ENCODE data around the gene SUMO3.

SUMO3 gene

GRCh38 chr21:44812640-44813039 is 5.2 kb downstream of the SUMO3 start:
- Histone ChIP-seq H3K27ac (ENCODE audit: low read depth, low read length) (no peak overlapping the region), H4K20me1 (ENCODE audit: control insufficient read depth, insufficient read depth, low read depth, low read length) (peaks cover 16% of the 10 kb centered on the region; the same call in 1 of the 2 replicates), H3K9me3 (ENCODE audit: control insufficient read depth, insufficient read depth, low read length) (no peaks in the 10 kb centered on the region), H3K4me3 (ENCODE audit: low read length) (no peak overlapping the region), H3F3A (ENCODE audit: control insufficient read depth, insufficient read depth) (no peaks in the 10 kb centered on the region), H3K9me2 (replicated peaks; ENCODE audit: control insufficient read depth, low read length) (no peaks in the 10 kb centered on the region), H3K4me2 (ENCODE audit: low read length) (no peak overlapping the region), H3K36me3 (ENCODE audit: control insufficient read depth, low read length) (peaks cover 28% of the 10 kb centered on the region), H3K79me2 (ENCODE audit: control insufficient read depth, low read length) (peaks cover 62% of the 10 kb centered on the region), H3K4me1 (ENCODE audit: control insufficient read depth, low read length) (peaks cover 6% of the 10 kb centered on the region; the same call in 1 of the 2 replicates), H3K27me3 (ENCODE audit: control insufficient read depth, low read length) (no peaks in the 10 kb centered on the region)
- TF ChIP-seq CTCF (IDR thresholded peaks at IDR 0.05; ENCODE audit: low read depth, low read length, poor library complexity, severe bottlenecking): no peak
- no peak for TF ChIP-seq EZH2phosphoT487 (IDR thresholded peaks at IDR 0.05; ENCODE audit: borderline replicate concordance, low read length)

GRCh38 chr21:44810779-44811178 is 7.1 kb downstream of the SUMO3 start:
- Histone ChIP-seq H3F3A (ENCODE audit: control insufficient read depth, insufficient read depth) (no peaks in the 10 kb centered on the region), H3K4me1 (ENCODE audit: control insufficient read depth, low read length) (no peaks in the 10 kb centered on the region), H4K20me1 (ENCODE audit: control insufficient read depth, insufficient read depth, low read depth, low read length) (0 out of 2 replicates have a peak, but pooled peaks cover 3% of the 10 kb centered on the region), H3K9me3 (ENCODE audit: control insufficient read depth, insufficient read depth, low read length) (no peaks in the 10 kb centered on the region), H3K27me3 (ENCODE audit: control insufficient read depth, low read length) (no peaks in the 10 kb centered on the region), H3K27ac (ENCODE audit: low read depth, low read length) (no peak overlapping the region), H3K9me2 (replicated peaks; ENCODE audit: control insufficient read depth, low read length) (no peaks in the 10 kb centered on the region), H3K4me2 (ENCODE audit: low read length) (no peak overlapping the region), H3K79me2 (ENCODE audit: control insufficient read depth, low read length) (peaks cover 45% of the 10 kb centered on the region), H3K4me3 (ENCODE audit: low read length) (no peak overlapping the region), H3K36me3 (ENCODE audit: control insufficient read depth, low read length) (peaks cover 40% of the 10 kb centered on the region)
- TF ChIP-seq EZH2phosphoT487 (IDR thresholded peaks at IDR 0.05; ENCODE audit: borderline replicate concordance, low read length): no peak
- TF ChIP-seq CTCF (IDR thresholded peaks at IDR 0.05; ENCODE audit: low read depth, low read length, poor library complexity, severe bottlenecking): no peak

- Histone ChIP-seq H3F3A (ENCODE audit: control insufficient read depth, insufficient read depth) (peaks cover 3% of the 10 kb centered on the region; the same call in 1 of the 2 replicates), H3K4me2 (ENCODE audit: low read length) (no peak overlapping the region), H3K79me2 (ENCODE audit: control insufficient read depth, low read length) (peaks cover 27% of the 10 kb centered on the region), H4K20me1 (ENCODE audit: control insufficient read depth, insufficient read depth, low read depth, low read length) (no peaks in the 10 kb centered on the region; the same call in 1 of the 2 replicates), H3K27ac (ENCODE audit: low read depth, low read length) (no peak overlapping the region), H3K4me1 (ENCODE audit: control insufficient read depth, low read length) (peaks cover 9% of the 10 kb centered on the region), H3K9me2 (replicated peaks; ENCODE audit: control insufficient read depth, low read length) (no peaks in the 10 kb centered on the region), H3K36me3 (ENCODE audit: control insufficient read depth, low read length) (peaks cover 72% of the 10 kb centered on the region), H3K27me3 (ENCODE audit: control insufficient read depth, low read length) (no peaks in the 10 kb centered on the region), H3K9me3 (ENCODE audit: control insufficient read depth, insufficient read depth, low read length) (no peaks in the 10 kb centered on the region), H3K4me3 (ENCODE audit: low read length) (no peak overlapping the region)
- TF ChIP-seq EZH2phosphoT487 (IDR thresholded peaks at IDR 0.05; ENCODE audit: borderline replicate concordance, low read length): no peak
- TF ChIP-seq CTCF (IDR thresholded peaks at IDR 0.05; ENCODE audit: low read depth, low read length, poor library complexity, severe bottlenecking): no peak
Measured at GRCh38 chr21:44805859-44806258, 12.0 kb downstream of the SUMO3 start.

Data from DOHH2 (cell line).